Measurements from ENCODE around the gene ABAT.

ABAT gene

DNA sequence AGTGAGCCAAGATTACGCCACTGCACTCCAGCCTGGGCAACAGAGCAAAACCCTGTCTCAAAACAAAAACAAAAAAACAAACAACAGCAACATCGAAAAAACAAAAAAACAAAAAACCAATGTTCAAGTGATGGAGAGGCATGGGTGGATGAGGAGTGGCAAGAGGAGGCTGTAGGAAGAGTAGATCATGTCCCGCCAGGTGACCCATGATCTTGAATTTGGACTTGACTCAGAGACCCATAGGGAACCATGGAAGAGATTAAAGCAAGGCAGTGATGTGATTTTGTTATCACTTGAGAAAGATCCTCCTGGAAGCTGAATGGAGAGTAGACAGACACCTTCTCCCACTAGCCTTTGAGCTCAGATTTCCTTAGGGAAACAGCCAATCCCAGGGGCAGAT, 11.2 kb downstream of the ABAT start:
- no peak overlapping the region for H3K4me3 ChIP-seq (ENCODE audit: insufficient read depth, low read length, poor library complexity, severe bottlenecking)
- H3K27me3 ChIP-seq (ENCODE audit: low read length) = no peaks in the 10 kb centered on the region
- H3K4me2 ChIP-seq (ENCODE audit: low read depth, low read length, poor library complexity, severe bottlenecking) = no peak overlapping the region
- no peak overlapping the region for H3K9ac ChIP-seq (ENCODE audit: low read length)
- no peaks in the 10 kb centered on the region for H3F3A ChIP-seq (ENCODE audit: insufficient read depth)
- H3K27ac ChIP-seq (ENCODE audit: low read depth, low read length) = no peak overlapping the region
- TF ChIP-seq, protein P1, sequence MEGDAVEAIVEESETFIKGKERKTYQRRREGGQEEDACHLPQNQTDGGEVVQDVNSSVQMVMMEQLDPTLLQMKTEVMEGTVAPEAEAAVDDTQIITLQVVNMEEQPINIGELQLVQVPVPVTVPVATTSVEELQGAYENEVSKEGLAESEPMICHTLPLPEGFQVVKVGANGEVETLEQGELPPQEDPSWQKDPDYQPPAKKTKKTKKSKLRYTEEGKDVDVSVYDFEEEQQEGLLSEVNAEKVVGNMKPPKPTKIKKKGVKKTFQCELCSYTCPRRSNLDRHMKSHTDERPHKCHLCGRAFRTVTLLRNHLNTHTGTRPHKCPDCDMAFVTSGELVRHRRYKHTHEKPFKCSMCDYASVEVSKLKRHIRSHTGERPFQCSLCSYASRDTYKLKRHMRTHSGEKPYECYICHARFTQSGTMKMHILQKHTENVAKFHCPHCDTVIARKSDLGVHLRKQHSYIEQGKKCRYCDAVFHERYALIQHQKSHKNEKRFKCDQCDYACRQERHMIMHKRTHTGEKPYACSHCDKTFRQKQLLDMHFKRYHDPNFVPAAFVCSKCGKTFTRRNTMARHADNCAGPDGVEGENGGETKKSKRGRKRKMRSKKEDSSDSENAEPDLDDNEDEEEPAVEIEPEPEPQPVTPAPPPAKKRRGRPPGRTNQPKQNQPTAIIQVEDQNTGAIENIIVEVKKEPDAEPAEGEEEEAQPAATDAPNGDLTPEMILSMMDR (IDR thresholded peaks at IDR 0.05; ENCODE audit: insufficient read depth, low read length, poor library complexity, severe bottlenecking) = no peak
- TF ChIP-seq EZH2phosphoT487 (conservative IDR thresholded peaks at IDR 0.05; ENCODE audit: low read length) = no peak
- no peaks in the 10 kb centered on the region for H4K20me1 ChIP-seq (ENCODE audit: low read depth, low read length)
- peaks cover 16% of the 10 kb centered on the region for H3K9me3 ChIP-seq (ENCODE audit: insufficient read depth, low read length)
- H2AFZ ChIP-seq (ENCODE audit: low read depth, low read length, severe bottlenecking) = no peak overlapping the region
- H3K9me2 ChIP-seq (replicated peaks; ENCODE audit: insufficient read depth, low read length) = no peaks in the 10 kb centered on the region
- H3K79me2 ChIP-seq (ENCODE audit: insufficient read depth, low read length) = no peaks in the 10 kb centered on the region
- no peaks in the 10 kb centered on the region for H3K36me3 ChIP-seq (ENCODE audit: low read length)

DNA sequence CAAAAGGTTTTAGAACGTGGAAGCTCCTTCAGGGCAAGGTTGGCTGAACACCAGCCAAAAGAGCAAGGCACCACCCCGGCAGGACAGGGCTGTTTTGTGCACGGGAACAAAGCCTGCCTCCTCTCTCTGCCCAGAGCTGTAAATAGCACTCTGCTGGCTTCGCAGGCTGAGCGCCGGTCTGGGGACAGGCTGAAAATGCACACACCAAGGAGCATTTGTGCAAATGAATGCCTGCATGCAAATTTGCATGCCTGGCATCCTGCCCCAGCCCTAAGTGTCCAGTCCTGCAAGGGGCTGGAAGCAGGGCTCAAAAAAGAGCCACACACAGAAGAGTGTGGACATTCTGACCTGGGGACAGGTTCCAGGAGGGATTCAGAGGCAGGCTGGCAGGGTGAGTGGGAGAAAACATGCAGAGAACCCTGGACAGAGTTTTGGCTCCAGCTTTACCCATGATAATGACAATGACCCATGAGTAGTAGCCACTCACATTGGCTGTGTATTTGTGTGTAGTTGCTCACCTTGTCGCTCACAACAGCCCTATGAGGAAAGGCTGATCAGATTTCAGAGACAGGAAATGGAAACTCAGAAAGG, 11.7 kb downstream of the ABAT start:
- no peaks in the 10 kb centered on the region for H4K20me1 ChIP-seq (ENCODE audit: low read depth, low read length)
- H3K9me3 ChIP-seq (ENCODE audit: insufficient read depth, low read length) = peaks cover 21% of the 10 kb centered on the region
- no peaks in the 10 kb centered on the region for H3F3A ChIP-seq (ENCODE audit: insufficient read depth)
- H3K27me3 ChIP-seq (ENCODE audit: low read length) = no peaks in the 10 kb centered on the region
- no peak overlapping the region for H2AFZ ChIP-seq (ENCODE audit: low read depth, low read length, severe bottlenecking)
- H3K27ac ChIP-seq (ENCODE audit: low read depth, low read length) = no peak overlapping the region
- no peaks in the 10 kb centered on the region for H3K9me2 ChIP-seq (replicated peaks; ENCODE audit: insufficient read depth, low read length)
- no peaks in the 10 kb centered on the region for H3K79me2 ChIP-seq (ENCODE audit: insufficient read depth, low read length)
- no peak for TF ChIP-seq EZH2phosphoT487 (conservative IDR thresholded peaks at IDR 0.05; ENCODE audit: low read length)
- TF ChIP-seq, protein P1 (IDR thresholded peaks at IDR 0.05; ENCODE audit: insufficient read depth, low read length, poor library complexity, severe bottlenecking) = no peak
- H3K36me3 ChIP-seq (ENCODE audit: low read length) = no peaks in the 10 kb centered on the region
- H3K4me3 ChIP-seq (ENCODE audit: insufficient read depth, low read length, poor library complexity, severe bottlenecking) = no peak overlapping the region
- no peak overlapping the region for H3K9ac ChIP-seq (ENCODE audit: low read length)
- no peak overlapping the region for H3K4me2 ChIP-seq (ENCODE audit: low read depth, low read length, poor library complexity, severe bottlenecking)

DNA sequence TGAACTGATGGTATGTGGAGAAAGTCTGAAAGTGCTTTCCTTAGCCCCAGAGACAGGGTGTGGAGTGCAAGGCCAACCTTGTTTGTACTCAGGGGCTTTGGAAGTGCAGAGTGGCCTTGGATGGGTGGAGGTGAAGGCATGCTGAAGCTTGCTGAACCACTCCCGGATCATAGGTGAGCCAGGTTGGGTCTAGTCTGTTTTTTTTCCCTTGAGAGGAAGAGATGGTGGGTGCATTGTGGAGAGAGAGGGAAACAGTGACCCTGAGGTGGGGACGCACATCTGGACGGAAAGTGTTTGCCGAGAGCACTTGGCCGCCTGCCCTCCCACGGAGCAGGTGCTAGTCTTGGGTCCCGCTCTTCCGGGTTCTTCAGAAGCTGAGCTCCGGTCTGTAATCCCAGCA, 12.5 kb downstream of the ABAT start:
- H3K79me2 ChIP-seq (ENCODE audit: insufficient read depth, low read length) = no peaks in the 10 kb centered on the region
- H3K4me3 ChIP-seq (ENCODE audit: insufficient read depth, low read length, poor library complexity, severe bottlenecking) = no peak overlapping the region
- H3K9ac ChIP-seq (ENCODE audit: low read length) = no peak overlapping the region
- no peaks in the 10 kb centered on the region for H3K27me3 ChIP-seq (ENCODE audit: low read length)
- H3K36me3 ChIP-seq (ENCODE audit: low read length) = no peaks in the 10 kb centered on the region
- H3K9me2 ChIP-seq (replicated peaks; ENCODE audit: insufficient read depth, low read length) = no peaks in the 10 kb centered on the region
- peaks cover 23% of the 10 kb centered on the region for H3K9me3 ChIP-seq (ENCODE audit: insufficient read depth, low read length)
- no peak overlapping the region for H3K27ac ChIP-seq (ENCODE audit: low read depth, low read length)
- no peak overlapping the region for H2AFZ ChIP-seq (ENCODE audit: low read depth, low read length, severe bottlenecking)
- no peak for TF ChIP-seq EZH2phosphoT487 (conservative IDR thresholded peaks at IDR 0.05; ENCODE audit: low read length)
- TF ChIP-seq, protein P1 (IDR thresholded peaks at IDR 0.05; ENCODE audit: insufficient read depth, low read length, poor library complexity, severe bottlenecking) = no peak
- H4K20me1 ChIP-seq (ENCODE audit: low read depth, low read length) = no peaks in the 10 kb centered on the region
- no peaks in the 10 kb centered on the region for H3F3A ChIP-seq (ENCODE audit: insufficient read depth)
- no peak overlapping the region for H3K4me2 ChIP-seq (ENCODE audit: low read depth, low read length, poor library complexity, severe bottlenecking)

Data from SU-DHL-6 (cell line).